DMS53 (cell line): ENCODE results near the gene PTCD2.

Experiments
- DNase-seq: peaks from one replicate; lab custom pipeline; 2025; lab: John Stamatoyannopoulos, UW

Gene PTCD2

GRCh38 chr5:72346398-72346797 lies 26.2 kb downstream of the PTCD2 start:
- DNase-seq: peak; percentile 15

GRCh38 chr5:72347801-72348308 lies 27.7 kb downstream of the PTCD2 start:
- no peak for DNase-seq

GRCh38 chr5:72351376-72351775 lies 31.2 kb downstream of the PTCD2 start:
- DNase-seq: no peak

- DNase-seq: no peak
These were observed 32.4 kb downstream of the PTCD2 start for GRCh38 chr5:72352616-72353015.

GRCh38 chr5:72353046-72353445 lies 32.9 kb downstream of the PTCD2 start:
- DNase-seq: no peak

- peak; percentile 52 for DNase-seq
These were observed 35.6 kb downstream of the PTCD2 start for GRCh38 chr5:72355706-72356299.

- no peak for DNase-seq
These were observed 36.2 kb downstream of the PTCD2 start for GRCh38 chr5:72356361-72356760.

- no peak for DNase-seq
These were observed 38.8 kb downstream of the PTCD2 start for GRCh38 chr5:72358925-72359324.

- no peak for DNase-seq
These were observed 39.7 kb downstream of the PTCD2 start for GRCh38 chr5:72359886-72360285.

GRCh38 chr5:72363166-72363802 lies 43.1 kb downstream of the PTCD2 start:
- DNase-seq: no peak

GRCh38 chr5:72364171-72364570 lies 44.0 kb downstream of the PTCD2 start:
- DNase-seq: no peak

GRCh38 chr5:72364951-72365350 lies 44.8 kb downstream of the PTCD2 start:
- DNase-seq: no peak

- DNase-seq: peak; percentile 89
These were observed 46.3 kb downstream of the PTCD2 start for GRCh38 chr5:72366324-72366976.

- DNase-seq: no peak
These were observed 48.1 kb downstream of the PTCD2 start for GRCh38 chr5:72368271-72368670.

GRCh38 chr5:72369301-72369700 lies 49.1 kb downstream of the PTCD2 start:
- DNase-seq: no peak

- no peak for DNase-seq
These were observed 49.5 kb downstream of the PTCD2 start for GRCh38 chr5:72369711-72370110.

- no peak for DNase-seq
These were observed 52.2 kb downstream of the PTCD2 start for GRCh38 chr5:72372331-72372730.

- DNase-seq: no peak
These were observed 52.8 kb downstream of the PTCD2 start for GRCh38 chr5:72372923-72373322.

GRCh38 chr5:72374844-72375243 lies 54.7 kb downstream of the PTCD2 start:
- DNase-seq: no peak

- no peak for DNase-seq
These were observed 56.2 kb downstream of the PTCD2 start for GRCh38 chr5:72376381-72376780.

GRCh38 chr5:72377910-72378638 lies 57.9 kb downstream of the PTCD2 start:
- no peak for DNase-seq

GRCh38 chr5:72378639-72379289 lies 58.6 kb downstream of the PTCD2 start:
- DNase-seq: peak; percentile 45
